ENCODE data around the gene PRKAG2. TPM values are rescaled to one million over a fixed set of nuclear protein-coding genes. Genes with fewer than 3 reads are reported as not detected.

The PRKAG2 gene
- total and polyA plus RNA-seq, 4 donors: 3.6 to 25.1 (median 16.8) TPM

DNA sequence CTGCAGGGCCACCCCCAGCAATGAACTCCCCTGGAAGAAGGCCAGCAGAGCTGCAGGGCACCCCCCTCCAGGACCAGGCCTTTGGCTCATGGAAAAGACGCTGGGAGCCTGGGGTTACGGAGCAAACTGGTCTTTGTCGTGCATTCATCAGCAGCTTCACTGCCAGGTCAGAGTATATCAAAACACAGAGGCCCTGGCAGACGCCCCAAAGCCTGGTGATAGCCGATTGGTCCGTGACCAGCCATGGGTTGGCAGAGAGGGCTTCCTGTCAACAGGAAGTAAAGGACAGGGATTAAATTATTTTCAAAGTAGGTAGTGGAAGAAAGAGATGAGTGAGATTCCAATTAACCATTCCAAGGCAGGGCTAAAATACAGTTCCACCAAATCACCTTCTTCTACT lies 9.0 kb downstream of the PRKAG2 start:
- DNase-seq (ENCODE audit: low spot score): no peak
- H3K9ac ChIP-seq (ENCODE audit: low read depth in 1 of 2, low read length in 2 of 2): peak overlapping the region; percentile 70 to 96

More for the DNA sequence above, 9.0 kb downstream of the PRKAG2 start:
- Histone ChIP-seq H3K4me1 (ENCODE audit: control insufficient read depth in 4 of 4, insufficient read depth in 4 of 4, low read length in 3 of 4) (peaks cover 44 to 92% (median 84%) of the 10 kb centered on the region in 4 donors), H3K27me3 (ENCODE audit: control insufficient read depth in 4 of 4, insufficient read depth in 4 of 4, low read length in 3 of 4) (no peaks in the 10 kb centered on the region), H3K27ac (ENCODE audit: low read depth in 1 of 2, low read length in 2 of 2) (peak overlapping the region; percentile 96 to 98), H3K9me3 (ENCODE audit: control insufficient read depth in 4 of 4, low read length in 3 of 4) (no peaks in the 10 kb centered on the region), H3K4me3 (ENCODE audit: low read depth in 1 of 3, low read length in 3 of 3) (peak overlapping the region in 1 of 3 donors; percentile 14), H3K36me3 (ENCODE audit: control insufficient read depth in 4 of 4, insufficient read depth in 3 of 4, low read depth in 1 of 4, low read length in 3 of 4) (no peaks in the 10 kb centered on the region)
- WGBS: 17% methylated on average over 6 of the region's 6 CpGs
- TF ChIP-seq, protein P1, sequence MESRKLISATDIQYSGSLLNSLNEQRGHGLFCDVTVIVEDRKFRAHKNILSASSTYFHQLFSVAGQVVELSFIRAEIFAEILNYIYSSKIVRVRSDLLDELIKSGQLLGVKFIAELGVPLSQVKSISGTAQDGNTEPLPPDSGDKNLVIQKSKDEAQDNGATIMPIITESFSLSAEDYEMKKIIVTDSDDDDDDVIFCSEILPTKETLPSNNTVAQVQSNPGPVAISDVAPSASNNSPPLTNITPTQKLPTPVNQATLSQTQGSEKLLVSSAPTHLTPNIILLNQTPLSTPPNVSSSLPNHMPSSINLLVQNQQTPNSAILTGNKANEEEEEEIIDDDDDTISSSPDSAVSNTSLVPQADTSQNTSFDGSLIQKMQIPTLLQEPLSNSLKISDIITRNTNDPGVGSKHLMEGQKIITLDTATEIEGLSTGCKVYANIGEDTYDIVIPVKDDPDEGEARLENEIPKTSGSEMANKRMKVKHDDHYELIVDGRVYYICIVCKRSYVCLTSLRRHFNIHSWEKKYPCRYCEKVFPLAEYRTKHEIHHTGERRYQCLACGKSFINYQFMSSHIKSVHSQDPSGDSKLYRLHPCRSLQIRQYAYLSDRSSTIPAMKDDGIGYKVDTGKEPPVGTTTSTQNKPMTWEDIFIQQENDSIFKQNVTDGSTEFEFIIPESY (IDR thresholded peaks at IDR 0.05): no peak
- peak; percentile 60 for TF ChIP-seq FOXA2 (IDR thresholded peaks at IDR 0.05)
- TF ChIP-seq HNF4G (IDR thresholded peaks at IDR 0.05): peak; percentile 10
- peak; percentile 40 to 61 for TF ChIP-seq RAD21 (IDR thresholded peaks at IDR 0.05)
- TF ChIP-seq HNF4A (conservative IDR thresholded peaks at IDR 0.05): peak; percentile 46 to 74
- TF ChIP-seq, protein P2, sequence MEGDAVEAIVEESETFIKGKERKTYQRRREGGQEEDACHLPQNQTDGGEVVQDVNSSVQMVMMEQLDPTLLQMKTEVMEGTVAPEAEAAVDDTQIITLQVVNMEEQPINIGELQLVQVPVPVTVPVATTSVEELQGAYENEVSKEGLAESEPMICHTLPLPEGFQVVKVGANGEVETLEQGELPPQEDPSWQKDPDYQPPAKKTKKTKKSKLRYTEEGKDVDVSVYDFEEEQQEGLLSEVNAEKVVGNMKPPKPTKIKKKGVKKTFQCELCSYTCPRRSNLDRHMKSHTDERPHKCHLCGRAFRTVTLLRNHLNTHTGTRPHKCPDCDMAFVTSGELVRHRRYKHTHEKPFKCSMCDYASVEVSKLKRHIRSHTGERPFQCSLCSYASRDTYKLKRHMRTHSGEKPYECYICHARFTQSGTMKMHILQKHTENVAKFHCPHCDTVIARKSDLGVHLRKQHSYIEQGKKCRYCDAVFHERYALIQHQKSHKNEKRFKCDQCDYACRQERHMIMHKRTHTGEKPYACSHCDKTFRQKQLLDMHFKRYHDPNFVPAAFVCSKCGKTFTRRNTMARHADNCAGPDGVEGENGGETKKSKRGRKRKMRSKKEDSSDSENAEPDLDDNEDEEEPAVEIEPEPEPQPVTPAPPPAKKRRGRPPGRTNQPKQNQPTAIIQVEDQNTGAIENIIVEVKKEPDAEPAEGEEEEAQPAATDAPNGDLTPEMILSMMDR (IDR thresholded peaks at IDR 0.05; ENCODE audit: low read depth, low read length, missing input control): no peak
- TF ChIP-seq NR2F2 (IDR thresholded peaks at IDR 0.05): no peak
- TF ChIP-seq, protein P3, sequence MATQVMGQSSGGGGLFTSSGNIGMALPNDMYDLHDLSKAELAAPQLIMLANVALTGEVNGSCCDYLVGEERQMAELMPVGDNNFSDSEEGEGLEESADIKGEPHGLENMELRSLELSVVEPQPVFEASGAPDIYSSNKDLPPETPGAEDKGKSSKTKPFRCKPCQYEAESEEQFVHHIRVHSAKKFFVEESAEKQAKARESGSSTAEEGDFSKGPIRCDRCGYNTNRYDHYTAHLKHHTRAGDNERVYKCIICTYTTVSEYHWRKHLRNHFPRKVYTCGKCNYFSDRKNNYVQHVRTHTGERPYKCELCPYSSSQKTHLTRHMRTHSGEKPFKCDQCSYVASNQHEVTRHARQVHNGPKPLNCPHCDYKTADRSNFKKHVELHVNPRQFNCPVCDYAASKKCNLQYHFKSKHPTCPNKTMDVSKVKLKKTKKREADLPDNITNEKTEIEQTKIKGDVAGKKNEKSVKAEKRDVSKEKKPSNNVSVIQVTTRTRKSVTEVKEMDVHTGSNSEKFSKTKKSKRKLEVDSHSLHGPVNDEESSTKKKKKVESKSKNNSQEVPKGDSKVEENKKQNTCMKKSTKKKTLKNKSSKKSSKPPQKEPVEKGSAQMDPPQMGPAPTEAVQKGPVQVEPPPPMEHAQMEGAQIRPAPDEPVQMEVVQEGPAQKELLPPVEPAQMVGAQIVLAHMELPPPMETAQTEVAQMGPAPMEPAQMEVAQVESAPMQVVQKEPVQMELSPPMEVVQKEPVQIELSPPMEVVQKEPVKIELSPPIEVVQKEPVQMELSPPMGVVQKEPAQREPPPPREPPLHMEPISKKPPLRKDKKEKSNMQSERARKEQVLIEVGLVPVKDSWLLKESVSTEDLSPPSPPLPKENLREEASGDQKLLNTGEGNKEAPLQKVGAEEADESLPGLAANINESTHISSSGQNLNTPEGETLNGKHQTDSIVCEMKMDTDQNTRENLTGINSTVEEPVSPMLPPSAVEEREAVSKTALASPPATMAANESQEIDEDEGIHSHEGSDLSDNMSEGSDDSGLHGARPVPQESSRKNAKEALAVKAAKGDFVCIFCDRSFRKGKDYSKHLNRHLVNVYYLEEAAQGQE (IDR thresholded peaks at IDR 0.05): peak; percentile 61
- no peak for TF ChIP-seq TAF1 (conservative IDR thresholded peaks at IDR 0.05)
- no peak for TF ChIP-seq JUND (IDR thresholded peaks at IDR 0.05)
- TF ChIP-seq GABPA (IDR thresholded peaks at IDR 0.05 in 1 of 2, conservative IDR thresholded peaks at IDR 0.05 in 1 of 2): peak in 1 of 2 donors; percentile 61
- TF ChIP-seq EGR1 (IDR thresholded peaks at IDR 0.05; ENCODE audit: low read depth in 2 of 2): peak in 1 of 2 donors; percentile 47
- peak; percentile 34 for TF ChIP-seq YY1 (IDR thresholded peaks at IDR 0.05)
- TF ChIP-seq, protein P4, sequence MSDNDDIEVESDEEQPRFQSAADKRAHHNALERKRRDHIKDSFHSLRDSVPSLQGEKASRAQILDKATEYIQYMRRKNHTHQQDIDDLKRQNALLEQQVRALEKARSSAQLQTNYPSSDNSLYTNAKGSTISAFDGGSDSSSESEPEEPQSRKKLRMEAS (IDR thresholded peaks at IDR 0.05): no peak
- peak; percentile 20 for TF ChIP-seq FOXA1 (IDR thresholded peaks at IDR 0.05)
- TF ChIP-seq SP1 (IDR thresholded peaks at IDR 0.05): peak; percentile 78
- TF ChIP-seq RXRA (IDR thresholded peaks at IDR 0.05): peak; percentile 75 to 78
- TF ChIP-seq, protein P5, sequence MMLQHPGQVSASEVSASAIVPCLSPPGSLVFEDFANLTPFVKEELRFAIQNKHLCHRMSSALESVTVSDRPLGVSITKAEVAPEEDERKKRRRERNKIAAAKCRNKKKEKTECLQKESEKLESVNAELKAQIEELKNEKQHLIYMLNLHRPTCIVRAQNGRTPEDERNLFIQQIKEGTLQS (IDR thresholded peaks at IDR 0.05): no peak
